Measurements from ENCODE around the gene HEBP1. TPM values are rescaled to one million over a fixed set of nuclear protein-coding genes. Genes with fewer than 3 reads are reported as not detected.

The HEBP1 gene
- polyA plus RNA-seq, 3 donors: 69.9 to 80.7 (median 75.7) TPM

Other genes with a start within 250 kb of the HEBP1 start
- gene APOLD1, start 214.6 kb downstream of the HEBP1 start, polyA plus RNA-seq (ENCODE audit: insufficient read length in 3 of 3): 10 to 100 TPM in 1 of 3 donors, 1 to 10 TPM in 2; 7.5 to 11.3 (median 8.9) TPM
- 10 to 100 TPM; 75.0 to 80.2 (median 80.0) TPM for gene DDX47, start 186.9 kb downstream of the HEBP1 start, polyA plus RNA-seq (ENCODE audit: insufficient read length in 3 of 3)
- 10 to 100 TPM in 1 of 3 donors, 1 to 10 TPM in 2; 7.6 to 10.3 (median 8.3) TPM for gene GPRC5A, start 108.7 kb downstream of the HEBP1 start, polyA plus RNA-seq (ENCODE audit: insufficient read length in 3 of 3)
- under 1 TPM in 2 of 3 donors, not detected in 1; 0.72 to 0.86 TPM for gene GPRC5D, start 48.1 kb downstream of the HEBP1 start, polyA plus RNA-seq (ENCODE audit: insufficient read length in 3 of 3)
- 10 to 100 TPM; 12.8 to 14.4 (median 13.1) TPM for gene FAM234B, start 44.1 kb upstream of the HEBP1 start, polyA plus RNA-seq (ENCODE audit: insufficient read length in 3 of 3)
- gene GSG1, start 103.4 kb upstream of the HEBP1 start, polyA plus RNA-seq (ENCODE audit: insufficient read length in 3 of 3): under 1 TPM; 0.43 to 0.90 (median 0.61) TPM
- 100 to 1,000 TPM; 106 to 123 (median 109) TPM for gene EMP1, start 196.5 kb upstream of the HEBP1 start, polyA plus RNA-seq (ENCODE audit: insufficient read length in 3 of 3)

Data from right renal cortex interstitium (tissue), 3 donors.